ENCODE measurements around the gene TLCD5. TPM values are rescaled to one million over a fixed set of nuclear protein-coding genes. Genes with fewer than 3 reads are reported as not detected.
A peak's percentile ranks its signal among the peaks of the same experiment; 100 is the strongest.

Gene TLCD5
- total RNA-seq, 6 experiments from 2014 or later, result 0.07 to 1.3 (median 0.38) TPM

GRCh38 chr11:120327311-120327710 lies 2.2 kb downstream of the TLCD5 start:
- Histone ChIP-seq H3K4me1 (peaks cover 0 to 3% (median 0%) of the 10 kb centered on the region in 4 donors), H3K4me3 (no peak overlapping the region), H3K36me3 (no peaks in the 10 kb centered on the region), H3K27me3 (no peaks in the 10 kb centered on the region), H3K27ac (peak overlapping the region in 1 of 3 donors; percentile 2), H3K9me3 (no peaks in the 10 kb centered on the region)
- intact Hi-C loops (cut with DNase I), result loop anchor here in 1 of 2 donors (10.0 kb wide), 1 partner anchor 627 kb away; no protein-coding TSS in a partner anchor
- TF ChIP-seq CTCF (IDR thresholded peaks at IDR 0.05) (no peak), POLR2A (IDR thresholded peaks at IDR 0.05) (no peak)
- ATAC-seq, result no peak
- WGBS (ENCODE audit: insufficient coverage, low coverage, low lambda C conversion rate, missing lambda C conversion rate), result 88% methylated on average over 3 of the region's 4 CpGs
- no peak for DNase-seq

GRCh38 chr11:120329556-120329955 lies 4.5 kb downstream of the TLCD5 start:
- Histone ChIP-seq H3K9me3 (no peaks in the 10 kb centered on the region), H3K4me1 (peaks cover 0 to 3% (median 0%) of the 10 kb centered on the region in 4 donors), H3K4me3 (no peak overlapping the region), H3K36me3 (no peaks in the 10 kb centered on the region), H3K27me3 (no peaks in the 10 kb centered on the region), H3K27ac (no peak overlapping the region)
- DNase-seq (no peak), ATAC-seq (no peak)
- TF ChIP-seq POLR2A (IDR thresholded peaks at IDR 0.05) (no peak), CTCF (IDR thresholded peaks at IDR 0.05) (no peak)
- WGBS (ENCODE audit: insufficient coverage, low coverage, low lambda C conversion rate, missing lambda C conversion rate), result 29% methylated on average over 1 of the region's 3 CpGs
- intact Hi-C loops (cut with DNase I), result loop anchor here in 1 of 2 donors (10.0 kb wide), 1 partner anchor 625 kb away; no protein-coding TSS in a partner anchor

- WGBS (ENCODE audit: insufficient coverage, low coverage, low lambda C conversion rate, missing lambda C conversion rate), result 85% methylated on average over 5 of the region's 6 CpGs
- Histone ChIP-seq H3K27ac (no peak overlapping the region), H3K4me1 (peaks cover 0 to 3% (median 0%) of the 10 kb centered on the region in 4 donors), H3K27me3 (no peaks in the 10 kb centered on the region), H3K4me3 (no peak overlapping the region), H3K36me3 (no peaks in the 10 kb centered on the region), H3K9me3 (no peaks in the 10 kb centered on the region)
- ATAC-seq, result no peak
- intact Hi-C loops (cut with DNase I), result no loop called here
- TF ChIP-seq POLR2A (IDR thresholded peaks at IDR 0.05) (no peak), CTCF (IDR thresholded peaks at IDR 0.05) (no peak)
- no peak for DNase-seq
Measured at GRCh38 chr11:120330045-120330444, 4.9 kb downstream of the TLCD5 start.

GRCh38 chr11:120331301-120331996 lies 6.3 kb downstream of the TLCD5 start:
- Histone ChIP-seq H3K9me3 (no peaks in the 10 kb centered on the region), H3K27ac (no peak overlapping the region), H3K4me3 (no peak overlapping the region), H3K36me3 (no peaks in the 10 kb centered on the region), H3K27me3 (no peaks in the 10 kb centered on the region), H3K4me1 (peaks cover 0 to 3% (median 0%) of the 10 kb centered on the region in 4 donors)
- WGBS (ENCODE audit: insufficient coverage, low coverage, low lambda C conversion rate, missing lambda C conversion rate), result 55% methylated on average over 2 of the region's 2 CpGs
- ATAC-seq (peak in 1 of 4 donors; percentile 5), DNase-seq (no peak)
- no peak for TF ChIP-seq CTCF (IDR thresholded peaks at IDR 0.05)
- no peak for TF ChIP-seq POLR2A (IDR thresholded peaks at IDR 0.05)
- intact Hi-C loops (cut with DNase I), result no loop called here

All from right lobe of liver (tissue), 6 donors.